ENCODE measurements around the gene SSH2. TPM values are rescaled to one million over a fixed set of nuclear protein-coding genes. Genes with fewer than 3 reads are reported as not detected.
A peak's percentile ranks its signal among the peaks of the same experiment; 100 is the strongest.

The SSH2 gene
- polyA plus RNA-seq, 3 donors: 31.9 to 66.6 (median 54.0) TPM

- no peak for TF ChIP-seq CTCF (IDR thresholded peaks at IDR 0.05)
- Histone ChIP-seq H4K20me1 (ENCODE audit: insufficient read depth, low read length) (peaks cover 76% of the 10 kb centered on the region), H3K4me3 (replicated peaks in 1 of 3; ENCODE audit: low read depth in 2 of 3, low read length in 3 of 3) (no peak overlapping the region), H3K36me3 (replicated peaks in 1 of 2; ENCODE audit: control insufficient read depth in 1 of 2, insufficient read depth in 2 of 2, low read length in 2 of 2) (peaks cover 42 to 56% of the 10 kb centered on the region in 2 donors), H3K9me3 (replicated peaks in 1 of 2; ENCODE audit: control insufficient read depth in 1 of 2, insufficient read depth in 1 of 2, low read length in 2 of 2) (no peaks in the 10 kb centered on the region), H2AFZ (ENCODE audit: insufficient read depth, low read depth, low read length, poor library complexity, severe bottlenecking) (no peak overlapping the region), H3K4me1 (ENCODE audit: control insufficient read depth in 1 of 2, insufficient read depth in 2 of 2, low read length in 2 of 2) (peaks cover 35% of the 10 kb centered on the region in 2 donors), H3K4me2 (replicated peaks; ENCODE audit: extremely low read depth, low read length, poor library complexity, severe bottlenecking) (no peak overlapping the region), H3K27me3 (ENCODE audit: control insufficient read depth in 2 of 2, insufficient read depth in 2 of 2, low read length in 2 of 2) (no peaks in the 10 kb centered on the region), H3K9ac (ENCODE audit: insufficient read depth, low read length, poor library complexity, severe bottlenecking) (no peak overlapping the region), H3K27ac (ENCODE audit: low read depth in 1 of 2, low read length in 2 of 2) (no peak overlapping the region), H3K79me2 (ENCODE audit: insufficient read depth, low read length) (peaks cover 46% of the 10 kb centered on the region)
- Mint-ChIP-seq H3K9me3 (no peaks in the 10 kb centered on the region), H3K36me3 (peaks cover 41 to 63% of the 10 kb centered on the region in 2 donors), H3K4me3 (no peak overlapping the region), H3K27ac (peak overlapping the region in 1 of 7 donors; percentile 76), H3K4me1 (peaks cover 38% of the 10 kb centered on the region), H3K27me3 (ENCODE audit: low read depth in 3 of 3) (no peaks in the 10 kb centered on the region)
- intact Hi-C loops (cut with micrococcal nuclease): loop anchor here in 1 of 2 donors (5.0 to 10.0 kb wide), 2 partner anchors 342 to 510 kb away; no protein-coding TSS in a partner anchor
- no peak for DNase-seq
- 92% methylated on average over 5 of the region's 10 CpGs for WGBS (ENCODE audit: insufficient coverage)
Observed at GRCh38 chr17:29582254-29582765, 347.7 kb downstream of the SSH2 start.

GRCh38 chr17:29581583-29582253, 348.3 kb downstream of the SSH2 start:
- DNase-seq: no peak
- TF ChIP-seq CTCF (IDR thresholded peaks at IDR 0.05): no peak
- Mint-ChIP-seq H3K9me3 (no peaks in the 10 kb centered on the region), H3K27me3 (ENCODE audit: low read depth in 3 of 3) (no peaks in the 10 kb centered on the region), H3K36me3 (peaks cover 41 to 69% of the 10 kb centered on the region in 2 donors), H3K4me1 (peaks cover 32% of the 10 kb centered on the region), H3K4me3 (no peak overlapping the region), H3K27ac (no peak overlapping the region)
- peaks cover 40% of the 10 kb centered on the region for H3K79me2 ChIP-seq (ENCODE audit: insufficient read depth, low read length)
- peaks cover 29% of the 10 kb centered on the region in 2 donors for H3K4me1 ChIP-seq (ENCODE audit: control insufficient read depth in 1 of 2, insufficient read depth in 2 of 2, low read length in 2 of 2)
- peaks cover 48 to 62% of the 10 kb centered on the region in 2 donors for H3K36me3 ChIP-seq (replicated peaks in 1 of 2; ENCODE audit: control insufficient read depth in 1 of 2, insufficient read depth in 2 of 2, low read length in 2 of 2)
- H3K27me3 ChIP-seq (ENCODE audit: control insufficient read depth in 2 of 2, insufficient read depth in 2 of 2, low read length in 2 of 2): no peaks in the 10 kb centered on the region
- no peak overlapping the region for H3K27ac ChIP-seq (ENCODE audit: low read depth in 1 of 2, low read length in 2 of 2)
- H3K4me3 ChIP-seq (replicated peaks in 1 of 3; ENCODE audit: low read depth in 2 of 3, low read length in 3 of 3): no peak overlapping the region
- no peaks in the 10 kb centered on the region for H3K9me3 ChIP-seq (replicated peaks in 1 of 2; ENCODE audit: control insufficient read depth in 1 of 2, insufficient read depth in 1 of 2, low read length in 2 of 2)
- intact Hi-C loops (cut with micrococcal nuclease): loop anchor here (2.0 to 10.0 kb wide), 3 partner anchors 37 to 511 kb away; no protein-coding TSS in a partner anchor
- H3K4me2 ChIP-seq (replicated peaks; ENCODE audit: extremely low read depth, low read length, poor library complexity, severe bottlenecking): no peak overlapping the region
- no peak overlapping the region for H3K9ac ChIP-seq (ENCODE audit: insufficient read depth, low read length, poor library complexity, severe bottlenecking)
- peaks cover 70% of the 10 kb centered on the region for H4K20me1 ChIP-seq (ENCODE audit: insufficient read depth, low read length)
- H2AFZ ChIP-seq (ENCODE audit: insufficient read depth, low read depth, low read length, poor library complexity, severe bottlenecking): no peak overlapping the region
- WGBS (ENCODE audit: insufficient coverage): 92% methylated on average over 15 of the region's 20 CpGs
